ENCODE results near the gene ZCWPW1.

DNA sequence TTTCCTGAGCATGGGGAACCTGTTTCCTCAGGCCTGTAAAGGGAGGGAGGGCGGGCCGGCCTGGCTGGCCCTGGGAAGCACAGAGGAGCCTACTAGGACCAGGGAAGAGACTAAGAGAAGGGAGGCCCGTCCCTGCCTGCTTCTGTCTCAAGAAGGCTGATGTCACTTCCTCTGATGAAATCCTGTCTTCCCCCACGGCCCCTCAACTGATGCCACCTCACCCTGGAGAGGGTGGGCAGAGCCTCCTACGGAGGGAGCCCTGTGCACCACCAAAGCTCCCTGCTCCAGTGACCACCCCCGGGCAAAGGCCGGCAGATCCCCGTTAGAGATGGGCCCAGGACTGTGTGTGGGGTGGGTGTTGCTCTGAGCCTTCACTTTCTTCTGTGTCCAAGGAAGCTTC, 56.2 kb downstream of the ZCWPW1 start:
- TF ChIP-seq, protein P1, sequence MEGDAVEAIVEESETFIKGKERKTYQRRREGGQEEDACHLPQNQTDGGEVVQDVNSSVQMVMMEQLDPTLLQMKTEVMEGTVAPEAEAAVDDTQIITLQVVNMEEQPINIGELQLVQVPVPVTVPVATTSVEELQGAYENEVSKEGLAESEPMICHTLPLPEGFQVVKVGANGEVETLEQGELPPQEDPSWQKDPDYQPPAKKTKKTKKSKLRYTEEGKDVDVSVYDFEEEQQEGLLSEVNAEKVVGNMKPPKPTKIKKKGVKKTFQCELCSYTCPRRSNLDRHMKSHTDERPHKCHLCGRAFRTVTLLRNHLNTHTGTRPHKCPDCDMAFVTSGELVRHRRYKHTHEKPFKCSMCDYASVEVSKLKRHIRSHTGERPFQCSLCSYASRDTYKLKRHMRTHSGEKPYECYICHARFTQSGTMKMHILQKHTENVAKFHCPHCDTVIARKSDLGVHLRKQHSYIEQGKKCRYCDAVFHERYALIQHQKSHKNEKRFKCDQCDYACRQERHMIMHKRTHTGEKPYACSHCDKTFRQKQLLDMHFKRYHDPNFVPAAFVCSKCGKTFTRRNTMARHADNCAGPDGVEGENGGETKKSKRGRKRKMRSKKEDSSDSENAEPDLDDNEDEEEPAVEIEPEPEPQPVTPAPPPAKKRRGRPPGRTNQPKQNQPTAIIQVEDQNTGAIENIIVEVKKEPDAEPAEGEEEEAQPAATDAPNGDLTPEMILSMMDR (IDR thresholded peaks at IDR 0.05 in 2 of 3, conservative IDR thresholded peaks at IDR 0.05 in 1 of 3; ENCODE audit: control insufficient read depth in 2 of 3, extremely low read depth in 1 of 3, insufficient read depth in 1 of 3, low read depth in 3 of 3, low read length in 3 of 3) = no peak
- TF ChIP-seq ESRRA (IDR thresholded peaks at IDR 0.05; ENCODE audit: low read length) (no peak), TCF12 (IDR thresholded peaks at IDR 0.05; ENCODE audit: low read depth, low read length) (no peak), IRF3 (IDR thresholded peaks at IDR 0.05) (no peak)
